Ectodermal cell (in vitro differentiated cells): ENCODE data around the gene MFSD1.

ENCODE experiments used
- H3K27ac ChIP-seq: 2 replicates; pipeline ENCODE4 v1.7.0; 2013; ENCODE audit warnings: mild to moderate bottlenecking, low read depth, low read length; ENCODE audit not compliant: insufficient read depth, poor library complexity, severe bottlenecking
- H3K27me3 ChIP-seq: 2 replicates; pipeline ENCODE4 v1.7.0; 2013; ENCODE audit warnings: mild to moderate bottlenecking, low read length; ENCODE audit not compliant: insufficient read depth, control insufficient read depth, poor library complexity, severe bottlenecking
- H3K36me3 ChIP-seq: one replicate; pipeline ENCODE4 v1.7.0; 2013; ENCODE audit warnings: low read length; ENCODE audit not compliant: control insufficient read depth, insufficient read depth
- H3K4me1 ChIP-seq: one replicate; pipeline ENCODE4 v1.7.0; 2013; ENCODE audit warnings: low read length; ENCODE audit not compliant: control insufficient read depth, insufficient read depth
- H3K4me3 ChIP-seq: 2 replicates; pipeline ENCODE4 v1.7.0; 2013; ENCODE audit warnings: low read depth, low read length, control low read depth; ENCODE audit not compliant: insufficient read depth
- H3K9me3 ChIP-seq: 2 replicates; pipeline ENCODE4 v1.7.0; 2013; ENCODE audit warnings: mild to moderate bottlenecking, low read length, moderate library complexity; ENCODE audit not compliant: control insufficient read depth
- WGBS, 2 experiments: methylation state at CpG; one replicate each; pipeline ENCODE4 v1.1.7; 2013; ENCODE audit warnings: missing lambda C conversion rate in 2 of 2; 5-methylcytosine and 5-hydroxymethylcytosine counted together

MFSD1 gene

GRCh38 chr3:158837240-158837639, 35.4 kb downstream of the MFSD1 start:
- Histone ChIP-seq H3K27me3 (no peaks in the 10 kb centered on the region), H3K9me3 (no peaks in the 10 kb centered on the region), H3K27ac (no peak overlapping the region), H3K4me1 (peaks cover 2% of the 10 kb centered on the region), H3K4me3 (no peak overlapping the region), H3K36me3 (no peaks in the 10 kb centered on the region)
- WGBS, 2 experiments: 89 to 91% methylated on average over 3 of the region's 3 CpGs

DNA sequence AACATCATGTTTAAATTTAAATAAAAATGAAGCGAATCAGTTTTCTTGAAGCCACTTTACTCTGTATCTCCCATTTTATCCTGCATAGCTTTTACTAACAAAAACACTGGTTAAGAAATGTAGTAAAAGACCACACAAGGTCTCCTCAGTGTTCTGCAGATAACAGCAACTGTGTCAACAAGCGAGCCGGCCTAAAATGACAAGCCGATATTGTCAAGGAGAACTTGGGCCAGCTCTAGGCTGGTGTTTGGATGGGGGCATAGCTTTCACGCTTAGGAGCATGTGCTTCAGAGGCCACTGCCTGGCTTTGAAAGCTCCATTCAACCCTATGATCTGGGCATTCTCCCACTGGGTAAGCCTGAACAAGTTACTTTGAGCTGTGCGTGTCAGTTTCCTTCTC, 38.1 kb downstream of the MFSD1 start:
- no peaks in the 10 kb centered on the region for H3K9me3 ChIP-seq
- H3K4me1 ChIP-seq: peaks cover 4% of the 10 kb centered on the region
- no peak overlapping the region for H3K4me3 ChIP-seq
- H3K27ac ChIP-seq: no peak overlapping the region
- 92 to 95% methylated on average over 6 of the region's 6 CpGs for WGBS, 2 experiments
- H3K27me3 ChIP-seq: no peaks in the 10 kb centered on the region
- H3K36me3 ChIP-seq: no peaks in the 10 kb centered on the region

GRCh38 chr3:158841387-158841786, 39.5 kb downstream of the MFSD1 start:
- Histone ChIP-seq H3K27ac (no peak overlapping the region), H3K36me3 (no peaks in the 10 kb centered on the region), H3K9me3 (no peaks in the 10 kb centered on the region), H3K27me3 (no peaks in the 10 kb centered on the region), H3K4me1 (peaks cover 4% of the 10 kb centered on the region), H3K4me3 (no peak overlapping the region)
- WGBS, 2 experiments: 93 to 95% methylated on average over 8 of the region's 8 CpGs

- no peaks in the 10 kb centered on the region for H3K36me3 ChIP-seq
- H3K27me3 ChIP-seq: no peaks in the 10 kb centered on the region
- no peak overlapping the region for H3K4me3 ChIP-seq
- no peak overlapping the region for H3K27ac ChIP-seq
- H3K4me1 ChIP-seq: peaks cover 4% of the 10 kb centered on the region
- 80 to 85% methylated on average over 3 of the region's 3 CpGs for WGBS, 2 experiments
- H3K9me3 ChIP-seq: no peaks in the 10 kb centered on the region
Measured at GRCh38 chr3:158842976-158843375, 41.1 kb downstream of the MFSD1 start.

- Histone ChIP-seq H3K36me3 (no peaks in the 10 kb centered on the region), H3K27me3 (no peaks in the 10 kb centered on the region), H3K9me3 (no peaks in the 10 kb centered on the region), H3K4me3 (no peak overlapping the region), H3K4me1 (peaks cover 4% of the 10 kb centered on the region), H3K27ac (no peak overlapping the region)
- 28 to 33% methylated on average over 4 to 5 of the region's 5 CpGs for WGBS, 2 experiments
Measured at GRCh38 chr3:158845765-158846350, 44.0 kb downstream of the MFSD1 start.

DNA sequence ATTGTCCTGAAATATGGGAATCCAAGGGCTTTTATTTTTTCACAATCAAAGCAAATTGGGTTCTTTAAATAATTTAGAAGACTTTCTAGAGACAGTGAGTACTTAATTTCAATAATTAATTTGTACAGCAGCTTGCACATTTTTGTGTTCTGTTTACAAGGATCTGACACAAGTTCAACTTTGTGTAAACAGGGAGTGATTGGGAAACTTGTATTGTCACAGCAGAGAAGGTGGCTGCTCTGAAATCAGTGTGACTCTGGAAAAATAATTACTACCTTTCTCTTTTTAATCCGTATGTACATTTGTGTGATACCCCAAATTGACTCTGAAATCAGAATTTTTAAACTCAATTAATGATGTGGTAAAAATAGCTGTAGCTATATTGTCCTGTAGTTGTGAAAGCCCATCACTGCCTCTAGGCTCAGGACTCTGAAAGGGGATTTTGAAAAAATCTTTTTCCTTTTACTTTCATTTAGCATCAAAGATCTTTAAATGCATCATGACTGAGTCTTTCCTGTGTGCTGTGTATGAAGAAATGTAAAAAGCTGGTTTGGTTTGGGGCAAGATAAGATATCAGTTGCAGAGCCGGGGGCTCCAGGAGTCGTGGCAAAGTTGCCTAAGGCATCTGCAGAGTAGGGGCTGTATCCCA, 45.1 kb downstream of the MFSD1 start:
- Histone ChIP-seq H3K27me3 (no peaks in the 10 kb centered on the region), H3K4me3 (no peak overlapping the region), H3K9me3 (no peaks in the 10 kb centered on the region), H3K36me3 (no peaks in the 10 kb centered on the region), H3K27ac (no peak overlapping the region), H3K4me1 (peaks cover 4% of the 10 kb centered on the region)
- 81 to 89% methylated on average over 3 of the region's 3 CpGs for WGBS, 2 experiments

GRCh38 chr3:158847452-158847821, 45.6 kb downstream of the MFSD1 start:
- 76 to 82% methylated on average over 4 of the region's 4 CpGs for WGBS, 2 experiments

GRCh38 chr3:158847885-158848284, 46.0 kb downstream of the MFSD1 start:
- no peak overlapping the region for H3K4me3 ChIP-seq
- H3K4me1 ChIP-seq: no peaks in the 10 kb centered on the region
- WGBS, 2 experiments: 46 to 70% methylated on average over 2 to 3 of the region's 3 CpGs
- H3K9me3 ChIP-seq: no peaks in the 10 kb centered on the region
- no peak overlapping the region for H3K27ac ChIP-seq
- H3K36me3 ChIP-seq: no peaks in the 10 kb centered on the region
- H3K27me3 ChIP-seq: no peaks in the 10 kb centered on the region

More at GRCh38 chr3:158847452-158847821, 45.6 kb downstream of the MFSD1 start:
- no peaks in the 10 kb centered on the region for H3K4me1 ChIP-seq
- no peak overlapping the region for H3K27ac ChIP-seq
- H3K36me3 ChIP-seq: no peaks in the 10 kb centered on the region
- H3K9me3 ChIP-seq: no peaks in the 10 kb centered on the region
- no peak overlapping the region for H3K4me3 ChIP-seq
- H3K27me3 ChIP-seq: no peaks in the 10 kb centered on the region

GRCh38 chr3:158849757-158850156, 47.9 kb downstream of the MFSD1 start:
- H3K27ac ChIP-seq: no peak overlapping the region
- H3K4me3 ChIP-seq: no peak overlapping the region
- no peaks in the 10 kb centered on the region for H3K9me3 ChIP-seq
- H3K27me3 ChIP-seq: no peaks in the 10 kb centered on the region
- no peaks in the 10 kb centered on the region for H3K4me1 ChIP-seq
- H3K36me3 ChIP-seq: no peaks in the 10 kb centered on the region
- WGBS, 2 experiments: 67 to 94% methylated on average over 1 to 3 of the region's 3 CpGs

DNA sequence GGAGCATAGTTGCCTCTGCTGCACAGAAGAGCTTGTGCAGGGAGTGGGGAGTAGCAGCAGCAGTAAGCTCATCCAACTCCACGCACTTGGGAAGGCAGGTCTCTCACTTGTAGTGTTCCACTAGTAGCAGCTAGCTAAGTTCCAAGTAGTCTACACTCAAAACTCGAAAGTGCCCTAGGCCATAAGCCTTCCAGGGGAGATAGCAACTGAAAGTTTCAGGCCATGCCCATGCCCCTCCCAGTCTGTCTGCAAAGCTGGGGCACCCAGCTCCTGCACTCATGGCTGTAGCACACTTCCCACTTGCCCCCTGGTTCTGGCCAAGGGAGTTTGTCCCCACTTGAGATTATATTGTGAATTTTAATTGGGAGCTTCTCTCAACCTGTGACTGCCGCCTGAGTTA, 57.5 kb downstream of the MFSD1 start:
- H3K27ac ChIP-seq: no peak overlapping the region
- no peaks in the 10 kb centered on the region for H3K4me1 ChIP-seq
- H3K4me3 ChIP-seq: no peak overlapping the region
- WGBS, 2 experiments: 90 to 92% methylated on average over 3 of the region's 3 CpGs
- H3K36me3 ChIP-seq: no peaks in the 10 kb centered on the region
- H3K9me3 ChIP-seq: no peaks in the 10 kb centered on the region
- H3K27me3 ChIP-seq: no peaks in the 10 kb centered on the region
